IPS DF 4.7 (cell line): ENCODE measurements around the gene MTIF2.
"Not testable (repeated sequence)": the region's sequence is repeated elsewhere in the genome, so short reads cannot be mapped to it uniquely, and the experiment has no call there.

Experiments used
- DNase-seq: peaks from one replicate; pipeline ENCODE4 v3.0.0-alpha.2; 2013; ENCODE audit warnings: low spot score; ENCODE audit errors: extremely low read depth

The MTIF2 gene

DNA sequence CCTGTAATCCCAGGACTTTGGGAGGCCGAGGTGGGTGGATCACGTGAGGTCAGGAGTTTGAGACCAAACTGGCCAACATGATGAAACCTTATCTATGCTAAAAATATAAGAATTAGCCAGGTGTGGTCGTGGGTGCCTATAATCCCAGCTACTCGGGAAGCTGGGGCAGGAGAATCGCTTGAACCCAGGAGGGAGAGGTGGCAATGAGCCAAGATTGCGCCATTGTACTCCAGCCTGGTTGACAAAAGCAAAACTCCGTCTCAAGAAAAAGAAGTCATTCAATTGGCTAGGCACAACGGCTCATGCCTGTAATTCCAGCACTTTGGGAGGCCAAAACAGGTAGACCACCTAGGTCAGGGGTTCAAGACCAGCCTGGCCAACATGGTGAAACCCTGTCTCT is 27.4 kb downstream of the MTIF2 start:
- not testable (repeated sequence) for DNase-seq

DNA sequence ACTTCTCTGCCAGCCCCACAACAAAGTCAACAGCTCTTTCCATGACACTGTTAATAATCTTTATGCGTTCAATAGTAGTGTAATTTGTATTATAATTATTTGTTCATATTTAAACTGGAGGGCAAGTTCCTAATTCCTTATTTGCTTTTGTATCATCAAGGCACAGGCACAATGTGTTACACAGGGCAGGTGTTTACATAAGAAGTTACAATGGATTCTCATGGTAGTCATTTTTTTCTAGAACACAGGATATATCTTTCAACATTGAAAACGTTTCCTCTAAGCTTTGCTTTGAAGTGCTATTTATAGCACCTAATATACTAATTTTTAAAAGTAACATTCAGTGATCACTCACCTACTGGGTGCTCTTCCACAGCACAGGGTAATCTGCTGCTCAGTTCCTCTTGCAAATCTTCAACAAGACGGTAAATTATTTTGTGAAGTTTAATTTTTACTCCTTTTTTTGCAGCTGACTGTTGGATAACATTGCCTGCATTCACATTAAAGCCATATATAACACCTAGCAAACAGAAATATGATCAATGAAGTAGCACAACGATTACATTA is 29.3 kb downstream of the MTIF2 start:
- no peak for DNase-seq

GRCh38 chr2:55236992-55237543 is 32.0 kb downstream of the MTIF2 start:
- no peak for DNase-seq

DNA sequence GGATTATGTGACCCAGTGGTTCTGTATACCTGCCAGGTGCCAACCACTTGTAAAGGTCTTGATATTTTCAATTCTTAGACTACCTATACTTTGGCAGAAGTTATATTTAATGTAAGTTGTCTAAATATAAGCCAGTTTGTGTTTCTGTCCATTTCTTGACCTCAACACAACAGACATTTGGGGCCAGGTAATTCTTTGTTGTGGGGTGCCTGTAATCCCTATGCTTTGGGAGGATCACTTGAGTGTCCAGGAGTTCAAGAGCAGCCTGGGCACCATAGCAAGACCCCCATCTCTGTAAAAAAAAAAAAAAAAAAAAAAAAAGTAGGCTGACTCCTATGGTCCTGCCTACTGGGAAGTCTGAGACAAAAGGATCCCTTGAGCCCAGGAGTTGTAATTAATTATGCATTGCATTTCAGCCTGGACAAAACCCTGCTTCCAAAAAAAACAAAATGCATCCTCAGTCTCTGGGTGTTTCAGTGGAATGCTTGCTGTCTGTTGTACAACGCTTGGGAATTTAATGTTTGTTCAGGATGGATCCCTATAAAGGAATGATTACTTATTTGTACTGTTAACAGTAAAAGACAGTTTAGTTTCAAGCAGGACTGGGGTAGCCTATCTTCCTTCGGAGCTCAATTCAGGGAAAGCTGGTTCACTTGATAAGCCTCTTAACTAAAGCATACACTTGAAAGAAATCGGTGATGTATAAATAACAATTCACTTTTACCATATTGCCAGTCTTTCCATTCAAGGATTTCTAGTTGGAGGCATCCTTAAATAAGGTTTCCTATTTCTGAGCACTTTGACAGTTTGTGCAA is 33.1 kb downstream of the MTIF2 start:
- DNase-seq: no peak

- no peak for DNase-seq
These were observed 35.4 kb downstream of the MTIF2 start for GRCh38 chr2:55233658-55233940.

- no peak for DNase-seq
These were observed 36.0 kb downstream of the MTIF2 start for GRCh38 chr2:55232863-55233657.

DNA sequence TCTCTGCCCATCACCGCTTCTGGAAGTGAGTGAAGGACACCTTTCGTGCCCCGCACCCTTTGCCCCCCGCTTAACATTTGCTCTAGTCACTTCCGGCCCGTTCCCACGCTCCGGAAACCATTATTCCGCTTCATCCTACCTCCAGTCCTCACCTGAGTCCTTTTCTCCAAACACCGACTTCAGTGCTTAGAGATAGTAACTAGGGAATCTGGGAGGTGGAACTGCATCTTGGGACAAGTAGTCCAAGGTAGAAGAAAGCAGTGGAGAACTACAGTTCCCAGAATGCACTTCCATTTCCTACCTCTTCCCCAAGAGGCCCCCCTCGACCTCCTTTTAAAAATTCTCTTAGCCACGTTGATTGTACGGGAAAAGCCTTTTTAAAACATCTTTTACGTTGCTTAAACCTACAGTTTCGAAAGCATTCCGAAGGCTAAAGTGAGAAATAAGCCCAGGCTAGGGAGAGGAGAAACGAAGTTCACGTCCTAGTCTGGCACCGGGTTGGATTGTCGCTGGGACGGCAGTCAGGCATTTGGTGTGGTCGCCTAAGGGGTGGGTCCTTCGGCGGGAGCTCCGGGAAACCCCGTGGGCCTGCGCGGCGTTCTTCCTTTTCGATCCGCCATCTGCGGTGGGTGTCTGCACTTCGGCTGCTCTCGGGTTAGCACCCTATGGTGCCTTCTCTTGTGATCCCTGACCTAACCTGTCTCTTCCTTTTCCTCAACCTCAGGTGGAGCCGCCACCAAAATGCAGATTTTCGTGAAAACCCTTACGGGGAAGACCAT is 36.8 kb downstream of the MTIF2 start, which contains the start of the genes CLHC1 and RPS27A:
TSS of gene CLHC1 (minus strand) at position 210 of the 779 bp plus-strand sequence. CDS start 9,882 bp downstream, outside the sequence.
TSS of gene RPS27A (plus strand) at position 605 of the 779 bp plus-strand sequence. CDS start at position 742, 137 bp downstream.
- peak; percentile 99 for DNase-seq

DNA sequence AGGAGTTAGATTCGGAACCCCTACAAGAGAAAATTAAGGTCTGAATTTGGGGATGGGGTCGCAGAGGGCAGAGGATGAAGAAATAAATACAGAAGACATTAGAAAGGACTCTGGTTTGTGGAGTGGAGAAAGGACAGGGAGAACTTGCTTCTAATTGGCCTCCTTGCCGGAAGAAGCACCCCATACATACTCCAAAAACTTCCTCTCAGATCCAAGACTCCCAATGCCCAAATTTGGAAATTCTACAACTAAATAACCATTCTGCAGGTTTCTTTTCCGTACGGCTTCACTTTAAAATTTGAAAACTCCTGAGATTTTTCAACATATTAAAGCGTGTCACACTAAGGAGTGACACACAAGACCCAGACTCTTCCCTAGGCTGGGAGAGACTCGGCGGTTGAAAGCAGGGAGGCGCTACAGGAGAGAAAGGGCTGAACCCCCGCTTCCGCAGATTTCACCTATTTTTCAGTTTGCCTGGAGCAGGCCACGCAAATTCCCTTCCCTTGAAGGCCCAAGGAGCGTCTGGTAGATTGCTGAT is 37.4 kb downstream of the MTIF2 start:
- no peak for DNase-seq

DNA sequence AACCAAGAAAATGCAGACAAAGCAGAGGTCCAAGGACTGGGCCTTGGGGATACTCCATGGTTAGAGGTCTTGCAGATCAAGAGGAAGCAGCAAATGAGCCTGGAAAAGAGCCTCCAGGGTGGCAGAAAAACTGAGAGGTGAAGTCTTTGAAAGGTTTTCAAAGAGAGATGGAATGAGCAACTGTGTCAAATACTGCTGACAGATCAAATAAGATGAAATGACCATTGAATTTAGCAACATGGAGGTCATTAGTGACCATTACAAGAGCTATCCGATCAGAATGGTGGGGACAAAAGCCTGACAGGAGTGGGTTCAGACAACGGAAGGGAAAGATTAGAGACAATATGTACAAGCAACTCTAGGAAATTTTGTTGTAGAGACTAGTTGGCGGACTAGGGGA is 38.5 kb downstream of the MTIF2 start:
- no peak for DNase-seq

- DNase-seq: no peak
These were observed 39.8 kb downstream of the MTIF2 start for GRCh38 chr2:55229221-55229620.

DNA sequence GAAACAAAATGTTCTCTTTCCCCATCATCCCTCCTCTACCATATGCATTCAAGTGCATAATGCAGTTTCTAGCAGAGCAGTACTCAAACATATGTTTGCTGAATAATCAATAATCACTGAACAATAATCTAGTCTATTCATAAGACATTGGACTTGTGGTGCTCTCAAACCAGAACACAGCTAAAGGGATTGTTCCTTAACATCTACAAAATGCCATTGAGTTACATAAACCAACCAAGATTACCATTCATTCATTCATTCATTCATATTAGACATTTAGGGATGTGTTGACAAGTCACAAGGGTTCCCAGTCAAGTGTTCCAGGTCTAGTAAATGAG is 40.8 kb downstream of the MTIF2 start:
- no peak for DNase-seq

DNA sequence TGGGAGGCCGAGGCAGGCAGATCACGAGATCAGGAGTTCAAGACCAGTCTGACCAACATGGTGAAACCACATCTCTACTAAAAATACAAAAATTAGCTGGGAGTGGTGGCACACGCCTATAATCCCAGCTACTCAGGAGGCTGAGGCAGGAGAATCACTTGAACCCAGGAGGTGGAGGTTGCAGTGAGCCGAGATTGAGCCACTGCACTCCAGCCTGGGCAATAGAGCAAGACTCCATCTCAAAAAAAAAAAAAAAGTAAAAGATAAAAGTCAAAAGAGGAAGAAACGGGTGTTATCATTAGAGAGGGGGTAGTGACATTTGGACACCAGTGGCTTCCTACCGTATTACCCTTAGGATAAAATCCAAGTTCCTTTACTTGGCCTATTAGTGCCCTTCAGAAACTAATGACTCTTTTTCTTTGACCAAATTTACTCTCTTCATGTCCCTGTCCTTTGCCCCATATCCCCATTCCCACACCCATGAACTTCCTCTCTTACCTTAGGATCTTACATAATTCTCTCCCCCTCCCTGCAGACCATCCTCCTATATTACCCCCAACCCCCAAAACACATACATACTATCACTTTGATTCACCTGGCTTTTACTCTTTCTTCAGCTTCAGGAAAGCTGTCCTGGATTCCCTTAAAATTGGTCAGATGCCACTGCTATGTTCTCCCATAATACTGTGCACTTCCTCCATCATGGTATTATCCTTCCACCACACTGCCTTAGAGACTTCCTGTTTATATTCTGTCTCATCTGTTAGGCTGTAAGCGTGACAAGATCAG is 41.4 kb downstream of the MTIF2 start:
- not testable (repeated sequence) for DNase-seq

DNA sequence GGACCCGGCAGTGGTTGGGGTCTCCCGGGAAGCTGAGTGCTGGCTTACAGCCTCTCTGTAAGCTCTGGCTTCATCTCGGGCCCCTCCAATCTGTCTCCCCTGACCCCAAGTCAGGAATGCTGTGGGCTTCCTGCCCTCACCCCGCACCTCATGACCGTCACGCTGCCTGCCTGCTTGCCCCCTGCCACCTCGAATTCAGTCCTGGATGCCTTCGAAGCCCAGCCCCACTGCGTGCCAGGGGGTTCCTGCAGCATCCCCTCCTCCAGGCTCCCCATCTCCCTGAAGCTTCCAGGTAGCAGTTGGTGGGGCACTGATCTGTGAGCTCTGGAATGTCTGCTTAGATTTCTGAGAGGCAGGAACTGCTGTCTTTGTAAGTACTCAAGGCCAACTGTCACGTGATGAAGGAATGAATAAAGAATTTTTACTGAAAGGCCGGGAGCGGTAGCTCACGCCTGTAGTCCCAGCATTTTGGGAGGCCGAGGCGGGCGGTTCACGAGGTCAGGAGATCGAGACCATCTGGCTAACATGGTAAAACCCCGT is 43.5 kb downstream of the MTIF2 start:
- DNase-seq: no peak

DNA sequence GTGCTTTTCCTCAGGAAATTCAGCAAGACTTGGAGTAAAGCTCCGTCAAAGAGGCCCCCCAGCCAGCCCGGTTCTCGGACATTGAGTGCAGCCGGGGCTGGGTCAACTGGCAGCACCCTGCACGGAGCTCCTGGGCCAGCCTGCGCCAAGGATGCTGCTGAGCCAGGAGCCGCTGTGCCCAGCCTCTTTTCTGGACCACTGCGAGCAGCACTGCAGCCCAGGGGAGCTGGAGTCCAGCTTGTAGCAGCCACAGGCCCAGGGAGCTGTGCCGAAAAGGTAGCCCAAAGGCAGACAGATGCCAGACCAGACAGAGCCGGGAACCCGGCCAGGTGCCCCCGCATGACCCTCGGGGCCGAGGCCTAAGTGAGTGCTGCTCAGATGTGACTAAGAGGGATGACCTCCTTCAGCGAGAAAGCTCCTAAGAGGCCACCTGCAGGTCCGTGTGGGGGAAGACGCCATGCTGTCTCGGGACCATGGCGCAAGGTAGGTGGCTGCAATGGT is 44.2 kb downstream of the MTIF2 start:
- no peak for DNase-seq

DNA sequence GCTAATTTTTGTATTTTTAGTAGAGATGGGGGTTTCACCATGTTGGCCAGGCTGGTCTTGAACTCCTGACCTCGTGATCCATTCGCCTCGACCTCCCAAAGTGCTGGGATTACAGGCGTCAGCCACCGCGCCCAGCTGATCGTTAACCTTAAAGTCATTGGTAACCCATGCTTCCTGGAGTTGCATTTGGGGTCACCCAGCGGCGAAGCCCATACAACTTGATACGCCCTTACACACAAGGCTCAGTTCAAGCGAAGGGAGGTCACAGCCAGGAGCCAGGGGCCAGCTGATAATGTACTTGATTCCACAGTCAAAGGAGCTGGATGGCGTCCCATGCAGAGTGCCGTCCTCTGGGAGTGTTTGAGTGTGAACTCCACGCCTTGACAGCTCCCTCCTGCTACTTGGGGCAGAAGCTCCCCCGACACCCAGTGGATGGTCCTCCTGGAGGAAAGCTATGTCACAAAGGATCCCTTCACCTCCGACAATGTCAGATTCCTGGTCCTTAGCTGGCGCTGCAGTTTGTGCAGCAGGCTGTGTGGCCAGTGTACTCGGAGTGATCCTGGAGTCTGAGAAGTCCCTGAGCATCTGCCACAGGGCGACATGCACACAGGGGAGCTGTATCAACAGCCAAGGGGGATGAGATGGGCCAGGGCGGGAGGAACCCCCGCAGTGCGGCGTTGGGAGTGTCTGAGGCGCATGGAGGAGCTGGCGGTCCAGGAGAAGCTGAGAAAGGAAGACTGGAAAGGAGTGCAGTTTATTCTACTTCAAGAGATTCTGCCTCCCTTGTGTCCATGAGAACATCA is 44.9 kb downstream of the MTIF2 start:
- DNase-seq: no peak

DNA sequence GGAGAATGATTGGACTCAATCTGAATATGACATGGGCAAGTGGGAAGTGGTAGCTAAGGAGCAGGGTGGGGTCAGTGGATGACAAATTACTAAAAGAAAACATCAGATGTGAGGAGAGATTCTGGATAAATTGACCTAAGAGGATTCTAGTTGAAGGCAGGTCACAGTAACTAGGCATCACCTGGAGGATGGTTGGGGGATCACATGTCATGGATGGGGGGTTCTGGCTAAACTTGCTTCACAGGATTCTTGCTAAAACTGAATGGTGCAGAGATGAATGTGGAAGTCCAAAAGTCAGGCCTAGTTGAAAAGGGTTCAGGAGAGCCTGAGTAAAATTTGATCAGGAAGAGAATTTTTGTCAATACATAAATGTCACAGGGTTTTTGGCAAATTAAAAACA is 55.2 kb downstream of the MTIF2 start:
- no peak for DNase-seq

DNA sequence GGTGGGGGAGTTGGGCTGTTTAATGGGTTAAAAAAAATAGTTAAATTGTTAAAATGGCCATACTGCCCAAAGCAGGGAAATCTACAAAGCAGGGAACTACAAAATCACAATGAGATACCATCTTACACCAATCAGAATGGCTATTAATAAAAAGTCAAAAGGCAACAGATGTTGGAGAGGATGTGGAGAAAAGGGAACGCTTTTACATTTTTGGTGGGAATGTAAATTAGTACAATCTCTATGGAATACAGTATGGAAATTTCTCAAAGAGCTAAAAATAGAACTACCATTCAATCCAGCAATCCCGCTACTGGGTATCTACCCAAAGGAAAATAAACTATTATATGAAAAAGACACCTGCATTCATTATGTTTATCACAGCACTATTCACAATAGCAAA is 64.1 kb downstream of the MTIF2 start:
- no peak for DNase-seq

GRCh38 chr2:55204536-55204935 is 64.5 kb downstream of the MTIF2 start:
- no peak for DNase-seq

DNA sequence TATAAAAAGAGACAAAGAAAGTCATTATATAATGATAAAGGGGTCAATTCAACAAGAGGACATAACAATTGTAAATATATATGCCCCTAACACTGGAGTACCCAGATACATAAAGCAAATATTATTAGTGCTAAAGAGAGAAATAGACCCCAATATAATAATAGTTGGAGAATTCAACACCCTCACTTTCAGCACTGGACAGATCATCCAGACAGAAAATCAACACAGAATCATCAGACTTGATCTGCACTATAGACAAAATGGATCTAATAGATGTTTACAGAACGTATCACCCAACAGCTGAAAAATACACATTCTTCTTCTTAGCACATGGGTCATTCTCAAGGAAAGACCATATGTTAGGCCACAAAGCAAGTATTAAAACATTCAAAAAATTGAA is 68.6 kb downstream of the MTIF2 start:
- no peak for DNase-seq
